Liver (tissue), 3 donors: ENCODE results near the gene LEMD3.

Source experiments
- FOXA1 ChIP-seq: IDR thresholded peaks from 2 replicates; pipeline ENCODE4 v1.6.1; 2016; ENCODE audit warnings: antibody characterized with exemption
- GABPA ChIP-seq, 2 donors: IDR thresholded peaks in 1 of 2; conservative IDR thresholded peaks in 1 of 2; 2 replicates each; pipeline ENCODE4 v1.6.1; 2016; ENCODE audit warnings: antibody characterized with exemption in 2 of 2, mild to moderate bottlenecking in 1 of 2, moderate library complexity in 1 of 2
- HNF4G ChIP-seq: IDR thresholded peaks from 2 replicates; pipeline ENCODE4 v1.6.1; 2016; ENCODE audit warnings: antibody characterized with exemption
- JUND ChIP-seq, 2 donors: IDR thresholded peaks; 2 replicates each; pipeline ENCODE4 v1.6.1; 2016; ENCODE audit warnings: antibody characterized with exemption in 2 of 2
- NR2F2 ChIP-seq: IDR thresholded peaks from 2 replicates; pipeline ENCODE4 v1.6.1; 2016; ENCODE audit warnings: antibody characterized with exemption
- RXRA ChIP-seq, 2 donors: IDR thresholded peaks; 2 replicates each; pipeline ENCODE4 v1.6.1; 2017 to 2018; ENCODE audit warnings: antibody characterized with exemption in 2 of 2, mild to moderate bottlenecking in 1 of 2
- TAF1 ChIP-seq: conservative IDR thresholded peaks from 2 replicates; pipeline ENCODE4 v1.6.1; 2016; ENCODE audit warnings: antibody characterized with exemption, mild to moderate bottlenecking
- YY1 ChIP-seq: IDR thresholded peaks from 2 replicates; pipeline ENCODE4 v1.6.1; 2016; ENCODE audit warnings: antibody characterized with exemption, mild to moderate bottlenecking
- TF ChIP-seq, protein P1 (sequence below): fragments of 150-350 bp; IDR thresholded peaks from 2 replicates; pipeline ENCODE4 v1.5.1; 2017; ENCODE audit warnings: improper control_type of control experiment, low read depth, low read length; ENCODE audit not compliant: missing input control
- TF ChIP-seq, protein P2 (sequence below): IDR thresholded peaks from 2 replicates; pipeline ENCODE4 v1.6.1; 2016; ENCODE audit warnings: antibody characterized with exemption, mild to moderate bottlenecking
- TF ChIP-seq, protein P3 (sequence below): IDR thresholded peaks from 2 replicates; pipeline ENCODE4 v1.6.1; 2016; ENCODE audit warnings: antibody characterized with exemption
- TF ChIP-seq, protein P4 (sequence below): IDR thresholded peaks from 2 replicates; pipeline ENCODE4 v1.6.1; 2016; ENCODE audit warnings: antibody characterized with exemption
- TF ChIP-seq, protein P5 (sequence below): IDR thresholded peaks from 2 replicates; pipeline ENCODE4 v1.6.1; 2016; ENCODE audit warnings: antibody characterized with exemption
- donor health status: healthy.
- donor health status: healthy.

DNA sequence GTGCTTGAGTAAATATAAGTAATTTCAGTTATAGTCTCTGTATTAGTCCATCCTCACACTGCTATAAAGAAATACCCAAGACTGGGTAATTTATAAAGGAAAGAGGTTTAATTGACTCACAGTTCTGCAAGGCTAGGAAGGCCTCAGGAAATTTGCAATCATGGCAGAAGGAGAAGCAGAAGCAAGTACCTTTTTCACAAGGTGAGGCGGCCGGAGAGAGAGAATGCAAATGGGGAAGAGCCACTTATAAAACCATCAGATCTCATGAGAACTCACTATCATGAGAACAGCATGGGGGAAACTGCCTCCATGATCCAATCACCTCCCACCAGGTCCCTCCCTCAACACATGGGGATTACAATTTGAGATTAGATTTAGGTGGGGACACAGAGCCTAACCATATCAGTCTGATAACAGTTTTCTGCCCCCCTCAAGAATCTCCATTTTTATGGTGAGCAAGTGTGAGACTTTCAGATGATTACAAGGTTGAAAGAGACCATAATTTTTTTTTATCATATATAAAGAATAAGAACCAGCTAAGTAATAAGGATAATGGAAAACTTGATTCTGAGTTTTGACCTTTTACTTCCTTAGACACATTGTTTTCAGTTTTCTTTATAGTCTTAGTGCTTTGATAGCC, 35.6 kb downstream of the LEMD3 start:
- TF ChIP-seq, protein P1, sequence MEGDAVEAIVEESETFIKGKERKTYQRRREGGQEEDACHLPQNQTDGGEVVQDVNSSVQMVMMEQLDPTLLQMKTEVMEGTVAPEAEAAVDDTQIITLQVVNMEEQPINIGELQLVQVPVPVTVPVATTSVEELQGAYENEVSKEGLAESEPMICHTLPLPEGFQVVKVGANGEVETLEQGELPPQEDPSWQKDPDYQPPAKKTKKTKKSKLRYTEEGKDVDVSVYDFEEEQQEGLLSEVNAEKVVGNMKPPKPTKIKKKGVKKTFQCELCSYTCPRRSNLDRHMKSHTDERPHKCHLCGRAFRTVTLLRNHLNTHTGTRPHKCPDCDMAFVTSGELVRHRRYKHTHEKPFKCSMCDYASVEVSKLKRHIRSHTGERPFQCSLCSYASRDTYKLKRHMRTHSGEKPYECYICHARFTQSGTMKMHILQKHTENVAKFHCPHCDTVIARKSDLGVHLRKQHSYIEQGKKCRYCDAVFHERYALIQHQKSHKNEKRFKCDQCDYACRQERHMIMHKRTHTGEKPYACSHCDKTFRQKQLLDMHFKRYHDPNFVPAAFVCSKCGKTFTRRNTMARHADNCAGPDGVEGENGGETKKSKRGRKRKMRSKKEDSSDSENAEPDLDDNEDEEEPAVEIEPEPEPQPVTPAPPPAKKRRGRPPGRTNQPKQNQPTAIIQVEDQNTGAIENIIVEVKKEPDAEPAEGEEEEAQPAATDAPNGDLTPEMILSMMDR: no peak
- TF ChIP-seq, protein P2, sequence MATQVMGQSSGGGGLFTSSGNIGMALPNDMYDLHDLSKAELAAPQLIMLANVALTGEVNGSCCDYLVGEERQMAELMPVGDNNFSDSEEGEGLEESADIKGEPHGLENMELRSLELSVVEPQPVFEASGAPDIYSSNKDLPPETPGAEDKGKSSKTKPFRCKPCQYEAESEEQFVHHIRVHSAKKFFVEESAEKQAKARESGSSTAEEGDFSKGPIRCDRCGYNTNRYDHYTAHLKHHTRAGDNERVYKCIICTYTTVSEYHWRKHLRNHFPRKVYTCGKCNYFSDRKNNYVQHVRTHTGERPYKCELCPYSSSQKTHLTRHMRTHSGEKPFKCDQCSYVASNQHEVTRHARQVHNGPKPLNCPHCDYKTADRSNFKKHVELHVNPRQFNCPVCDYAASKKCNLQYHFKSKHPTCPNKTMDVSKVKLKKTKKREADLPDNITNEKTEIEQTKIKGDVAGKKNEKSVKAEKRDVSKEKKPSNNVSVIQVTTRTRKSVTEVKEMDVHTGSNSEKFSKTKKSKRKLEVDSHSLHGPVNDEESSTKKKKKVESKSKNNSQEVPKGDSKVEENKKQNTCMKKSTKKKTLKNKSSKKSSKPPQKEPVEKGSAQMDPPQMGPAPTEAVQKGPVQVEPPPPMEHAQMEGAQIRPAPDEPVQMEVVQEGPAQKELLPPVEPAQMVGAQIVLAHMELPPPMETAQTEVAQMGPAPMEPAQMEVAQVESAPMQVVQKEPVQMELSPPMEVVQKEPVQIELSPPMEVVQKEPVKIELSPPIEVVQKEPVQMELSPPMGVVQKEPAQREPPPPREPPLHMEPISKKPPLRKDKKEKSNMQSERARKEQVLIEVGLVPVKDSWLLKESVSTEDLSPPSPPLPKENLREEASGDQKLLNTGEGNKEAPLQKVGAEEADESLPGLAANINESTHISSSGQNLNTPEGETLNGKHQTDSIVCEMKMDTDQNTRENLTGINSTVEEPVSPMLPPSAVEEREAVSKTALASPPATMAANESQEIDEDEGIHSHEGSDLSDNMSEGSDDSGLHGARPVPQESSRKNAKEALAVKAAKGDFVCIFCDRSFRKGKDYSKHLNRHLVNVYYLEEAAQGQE: no peak
- TF ChIP-seq, protein P3, sequence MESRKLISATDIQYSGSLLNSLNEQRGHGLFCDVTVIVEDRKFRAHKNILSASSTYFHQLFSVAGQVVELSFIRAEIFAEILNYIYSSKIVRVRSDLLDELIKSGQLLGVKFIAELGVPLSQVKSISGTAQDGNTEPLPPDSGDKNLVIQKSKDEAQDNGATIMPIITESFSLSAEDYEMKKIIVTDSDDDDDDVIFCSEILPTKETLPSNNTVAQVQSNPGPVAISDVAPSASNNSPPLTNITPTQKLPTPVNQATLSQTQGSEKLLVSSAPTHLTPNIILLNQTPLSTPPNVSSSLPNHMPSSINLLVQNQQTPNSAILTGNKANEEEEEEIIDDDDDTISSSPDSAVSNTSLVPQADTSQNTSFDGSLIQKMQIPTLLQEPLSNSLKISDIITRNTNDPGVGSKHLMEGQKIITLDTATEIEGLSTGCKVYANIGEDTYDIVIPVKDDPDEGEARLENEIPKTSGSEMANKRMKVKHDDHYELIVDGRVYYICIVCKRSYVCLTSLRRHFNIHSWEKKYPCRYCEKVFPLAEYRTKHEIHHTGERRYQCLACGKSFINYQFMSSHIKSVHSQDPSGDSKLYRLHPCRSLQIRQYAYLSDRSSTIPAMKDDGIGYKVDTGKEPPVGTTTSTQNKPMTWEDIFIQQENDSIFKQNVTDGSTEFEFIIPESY: no peak
- TF ChIP-seq JUND (IDR thresholded peaks at IDR 0.05) (no peak), HNF4G (no peak), GABPA (IDR thresholded peaks at IDR 0.05 in 1 of 2, conservative IDR thresholded peaks at IDR 0.05 in 1 of 2) (no peak), YY1 (no peak), TAF1 (no peak), FOXA1 (no peak), RXRA (IDR thresholded peaks at IDR 0.05) (no peak), NR2F2 (no peak)
- TF ChIP-seq, protein P4, sequence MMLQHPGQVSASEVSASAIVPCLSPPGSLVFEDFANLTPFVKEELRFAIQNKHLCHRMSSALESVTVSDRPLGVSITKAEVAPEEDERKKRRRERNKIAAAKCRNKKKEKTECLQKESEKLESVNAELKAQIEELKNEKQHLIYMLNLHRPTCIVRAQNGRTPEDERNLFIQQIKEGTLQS: no peak
- TF ChIP-seq, protein P5, sequence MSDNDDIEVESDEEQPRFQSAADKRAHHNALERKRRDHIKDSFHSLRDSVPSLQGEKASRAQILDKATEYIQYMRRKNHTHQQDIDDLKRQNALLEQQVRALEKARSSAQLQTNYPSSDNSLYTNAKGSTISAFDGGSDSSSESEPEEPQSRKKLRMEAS: no peak
